Stimulated activated CD4-positive, alpha-beta T cell treated with anti-CD3 and anti-CD28 coated beads, Interleukin-15, amount 100 ng/mL, for 1 hour (primary cell): Measurements from ENCODE around the gene FAM184A.

Experiments used
- DNase-seq, 2 donors: peaks; one replicate each; pipeline ENCODE4 v3.0.0-alpha.2; 2020; ENCODE audit warnings: low read depth in 1 of 2, low spot score in 1 of 2

FAM184A gene

DNA sequence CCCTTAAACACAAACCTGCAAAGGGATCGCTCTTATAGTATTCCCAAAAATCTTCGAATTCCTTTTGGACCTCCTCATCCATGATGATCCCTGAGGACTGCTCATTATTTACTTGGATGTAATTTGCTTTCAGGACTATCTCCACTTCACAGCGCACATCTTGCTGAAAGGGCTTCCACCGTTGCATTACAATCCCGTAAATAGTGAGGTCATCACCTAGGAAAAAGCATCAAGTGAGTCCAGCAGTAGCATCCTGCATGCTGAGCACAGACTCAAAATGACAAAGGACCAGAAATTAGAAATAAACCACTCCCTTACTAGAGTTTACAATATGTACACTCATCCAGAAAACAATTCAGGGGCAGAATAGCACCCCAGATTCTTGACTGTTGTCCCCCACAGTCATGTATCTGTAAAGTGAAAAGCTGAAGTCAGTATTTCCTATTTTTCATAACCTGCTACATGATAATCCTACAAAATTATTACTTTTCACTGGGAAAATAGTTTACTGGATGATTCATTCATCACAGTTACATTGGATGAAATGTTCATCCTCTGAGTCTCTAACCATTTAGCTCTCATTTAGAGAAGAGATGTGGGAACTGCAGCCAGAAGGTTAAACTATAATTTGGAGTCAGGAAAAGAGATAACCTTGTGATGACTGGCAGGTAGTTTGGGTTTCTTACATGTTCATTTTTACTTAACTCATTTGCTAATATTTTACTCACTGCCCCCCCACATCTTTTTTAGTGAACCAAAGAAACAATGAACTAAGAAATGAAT, 160.7 kb downstream of the FAM184A start:
- DNase-seq, result no peak

- no peak for DNase-seq
These were observed 163.9 kb downstream of the FAM184A start for GRCh38 chr6:118914598-118914997.

- DNase-seq, result no peak
These were observed 165.3 kb downstream of the FAM184A start for GRCh38 chr6:118913161-118913560.

DNA sequence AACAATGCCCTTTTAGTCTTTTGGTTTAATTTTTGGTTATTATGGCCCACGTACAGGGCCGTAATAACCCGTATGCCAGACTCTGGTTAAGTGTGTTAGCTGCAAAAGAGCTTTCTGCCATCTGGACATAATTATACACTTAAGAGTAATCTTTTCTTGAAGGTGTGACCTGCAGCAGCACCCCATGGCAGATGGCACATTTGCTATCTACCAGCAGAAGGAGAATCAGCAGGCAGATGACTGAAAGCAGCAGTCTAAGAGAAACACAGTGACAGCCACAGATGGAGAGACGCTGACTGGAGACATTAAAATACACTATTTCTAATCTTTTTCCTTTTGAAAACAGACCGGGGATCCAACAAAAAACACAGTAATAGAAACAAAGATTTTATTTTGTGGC, 165.8 kb downstream of the FAM184A start:
- no peak for DNase-seq
